GM23338 (cell line): ENCODE data around the gene NBDY.

Experiments used
- CREB1 ChIP-seq: fragments of 250-450 bp; sonication (Bioruptor Pico); IDR thresholded peaks from 2 replicates; pipeline ENCODE4 v1.5.0; 2020; ENCODE audit warnings: low read depth, mild to moderate bottlenecking, moderate library complexity
- CTCF ChIP-seq, 2 experiments: fragments of 200-600 bp in 1 of 2; sonication (generic) in 1 of 2; conservative IDR thresholded peaks; 2 replicates each; pipeline versions ENCODE4 v1.5.1 to v1.6.1; 2016 to 2017; ENCODE audit warnings: antibody characterized with exemption in 2 of 2, low read depth in 2 of 2, mild to moderate bottlenecking in 2 of 2, moderate library complexity in 1 of 2
- ETS1 ChIP-seq: IDR thresholded peaks from 2 replicates; pipeline ENCODE4 v1.6.1; 2016; ENCODE audit warnings: antibody characterized with exemption
- EZH2 ChIP-seq: fragments of 200-600 bp; sonication (generic); IDR thresholded peaks from one replicate; pipeline ENCODE4 v1.8.0; 2017; ENCODE audit warnings: antibody characterized with exemption, mild to moderate bottlenecking, low read depth; ENCODE audit not compliant: unreplicated experiment
- EZH2phosphoT487 ChIP-seq: fragments of 200-600 bp; sonication (generic); IDR thresholded peaks from one replicate; pipeline ENCODE4 v1.8.1; 2018; ENCODE audit warnings: antibody characterized with exemption; ENCODE audit not compliant: unreplicated experiment
- JUNB ChIP-seq: IDR thresholded peaks from one replicate; pipeline ENCODE4 v1.6.1; 2016; ENCODE audit warnings: antibody characterized with exemption; ENCODE audit not compliant: unreplicated experiment
- NANOG ChIP-seq: IDR thresholded peaks from 2 replicates; pipeline ENCODE4 v1.6.1; 2016; ENCODE audit warnings: antibody characterized with exemption, borderline replicate concordance
- POLR2AphosphoS5 ChIP-seq: IDR thresholded peaks from 2 replicates; pipeline ENCODE4 v1.6.1; 2016; ENCODE audit warnings: antibody characterized with exemption, low read depth
- REST ChIP-seq: IDR thresholded peaks from one replicate; pipeline ENCODE4 v1.6.1; 2018; ENCODE audit warnings: antibody characterized with exemption; ENCODE audit not compliant: unreplicated experiment
- ZNF331 ChIP-seq: fragments of 250-450 bp; sonication (Bioruptor Pico); IDR thresholded peaks from 2 replicates; pipeline ENCODE4 v1.5.0; 2020; ENCODE audit warnings: low read depth, mild to moderate bottlenecking, moderate library complexity
- ZNF462 ChIP-seq: fragments of 250-450 bp; sonication (Bioruptor Pico); IDR thresholded peaks from 2 replicates; pipeline ENCODE4 v1.5.0; 2020; ENCODE audit warnings: mild to moderate bottlenecking, moderate library complexity

GRCh38 chrX:56727531-56727930, 1.5 kb upstream of the NBDY start:
- TF ChIP-seq EZH2, result no peak
- no peak for TF ChIP-seq CTCF (conservative IDR thresholded peaks at IDR 0.05; ENCODE audit: low read depth in 2 of 2)
- TF ChIP-seq EZH2phosphoT487, result no peak
- no peak for TF ChIP-seq CREB1 (CRISPR knock-in tag)
- no peak for TF ChIP-seq REST
- TF ChIP-seq NANOG, result no peak
- TF ChIP-seq JUNB, result no peak
- no peak for TF ChIP-seq POLR2AphosphoS5
- TF ChIP-seq ZNF331, result no peak
- no peak for TF ChIP-seq ETS1
- no peak for TF ChIP-seq ZNF462 (CRISPR knock-in tag)
